GM23248 (cell line): ENCODE results near the gene SPAG7.

Experiments
- EZH2 ChIP-seq: fragments of 200-600 bp; sonication (generic); IDR thresholded peaks from 2 replicates; pipeline ENCODE4 v1.6.1; 2018; ENCODE audit warnings: antibody characterized with exemption, mild to moderate bottlenecking; ENCODE audit not compliant: insufficient read depth, poor library complexity, severe bottlenecking
- EZH2phosphoT487 ChIP-seq: fragments of 200-600 bp; sonication (generic); IDR thresholded peaks from 2 replicates; pipeline ENCODE4 v1.6.1; 2018; ENCODE audit warnings: antibody characterized with exemption, moderate library complexity, mild to moderate bottlenecking, low read depth; ENCODE audit not compliant: insufficient read depth

DNA sequence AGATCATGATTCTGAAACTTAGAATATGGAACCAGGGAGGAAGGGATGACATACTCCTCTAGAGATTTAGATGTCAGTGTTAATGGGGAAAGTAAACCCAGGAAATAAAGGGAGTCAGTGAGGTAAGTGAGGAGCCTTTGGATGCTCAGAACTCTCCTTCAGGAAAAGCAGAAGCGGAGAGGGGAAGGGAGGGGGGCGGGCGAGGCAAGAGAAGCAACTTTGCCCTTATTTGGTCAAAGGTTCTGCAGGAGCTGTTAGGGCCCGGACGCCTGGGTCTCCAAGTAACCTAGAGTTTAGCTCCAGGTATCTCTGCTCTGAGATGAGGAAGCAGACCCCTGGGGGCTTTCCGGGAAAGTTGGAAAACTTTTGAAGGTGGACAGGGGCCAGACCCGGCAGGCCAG lies 20.6 kb downstream of the SPAG7 start:
- TF ChIP-seq EZH2phosphoT487 (no peak), EZH2 (no peak)
